SK-N-SH treated with all-trans-retinoic acid at 6 μM for 48 hours (cell line): ENCODE measurements around the gene TREH.

Experiments used
- CREB5 ChIP-seq: fragments of 250-450 bp; sonication (Bioruptor Pico); IDR thresholded peaks from 2 replicates; pipeline ENCODE4 v1.5.1; 2020; ENCODE audit warnings: low read depth, mild to moderate bottlenecking, moderate library complexity
- PATZ1 ChIP-seq: fragments of 250-450 bp; sonication (Bioruptor Pico); IDR thresholded peaks from 2 replicates; pipeline ENCODE4 v1.8.0; 2020; ENCODE audit warnings: mild to moderate bottlenecking, moderate library complexity, borderline replicate concordance
- TCF4 ChIP-seq: fragments of 250-450 bp; sonication (Bioruptor Pico); IDR thresholded peaks from 2 replicates; pipeline ENCODE4 v1.8.0; 2021; ENCODE audit warnings: mild to moderate bottlenecking, moderate library complexity, borderline replicate concordance
- ZC3H10 ChIP-seq: fragments of 250-450 bp; sonication (Bioruptor Pico); IDR thresholded peaks from 2 replicates; pipeline ENCODE4 v1.5.1; 2021; ENCODE audit warnings: mild to moderate bottlenecking, moderate library complexity
- ZNF8 ChIP-seq: fragments of 450-650 bp; formaldehyde crosslinking; IDR thresholded peaks from 2 replicates; pipeline ENCODE4 v1.5.0; 2020; ENCODE audit warnings: mild to moderate bottlenecking, moderate library complexity

- TF ChIP-seq TCF4 (CRISPR knock-in tag) (no peak), CREB5 (no peak), ZC3H10 (no peak), ZNF8 (CRISPR knock-in tag) (no peak), PATZ1 (CRISPR knock-in tag) (no peak)
These were observed 34.3 kb downstream of the TREH start for GRCh38 chr11:118645066-118645715.
